Measurements from ENCODE around the gene ARHGAP25.

ARHGAP25 gene

DNA sequence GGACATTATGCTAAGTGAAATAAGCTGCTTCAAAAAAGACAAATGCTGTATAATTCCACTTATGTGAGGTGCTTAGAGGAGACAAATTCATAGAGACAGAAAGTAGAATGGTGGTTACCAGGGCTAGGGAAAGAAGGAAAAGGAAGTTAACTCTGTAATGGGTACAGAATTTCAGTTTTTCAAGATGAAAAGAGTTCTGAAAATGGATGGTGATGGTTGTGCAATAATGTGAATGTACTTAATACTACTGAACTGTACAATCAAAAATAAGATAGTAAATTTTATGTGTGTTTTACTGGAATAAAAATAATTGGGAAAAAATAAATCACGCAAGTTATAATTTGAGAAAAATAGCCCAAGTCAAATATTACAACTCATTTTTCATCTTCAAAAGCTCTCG lies 27.5 kb downstream of the ARHGAP25 start:
- no peak overlapping the region for H3K4me3 ChIP-seq (ENCODE audit: control insufficient read depth, low read depth, low read length)
- DNase-seq (ENCODE audit: low read depth), result no peak
- TF ChIP-seq, protein P1, sequence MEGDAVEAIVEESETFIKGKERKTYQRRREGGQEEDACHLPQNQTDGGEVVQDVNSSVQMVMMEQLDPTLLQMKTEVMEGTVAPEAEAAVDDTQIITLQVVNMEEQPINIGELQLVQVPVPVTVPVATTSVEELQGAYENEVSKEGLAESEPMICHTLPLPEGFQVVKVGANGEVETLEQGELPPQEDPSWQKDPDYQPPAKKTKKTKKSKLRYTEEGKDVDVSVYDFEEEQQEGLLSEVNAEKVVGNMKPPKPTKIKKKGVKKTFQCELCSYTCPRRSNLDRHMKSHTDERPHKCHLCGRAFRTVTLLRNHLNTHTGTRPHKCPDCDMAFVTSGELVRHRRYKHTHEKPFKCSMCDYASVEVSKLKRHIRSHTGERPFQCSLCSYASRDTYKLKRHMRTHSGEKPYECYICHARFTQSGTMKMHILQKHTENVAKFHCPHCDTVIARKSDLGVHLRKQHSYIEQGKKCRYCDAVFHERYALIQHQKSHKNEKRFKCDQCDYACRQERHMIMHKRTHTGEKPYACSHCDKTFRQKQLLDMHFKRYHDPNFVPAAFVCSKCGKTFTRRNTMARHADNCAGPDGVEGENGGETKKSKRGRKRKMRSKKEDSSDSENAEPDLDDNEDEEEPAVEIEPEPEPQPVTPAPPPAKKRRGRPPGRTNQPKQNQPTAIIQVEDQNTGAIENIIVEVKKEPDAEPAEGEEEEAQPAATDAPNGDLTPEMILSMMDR (conservative IDR thresholded peaks at IDR 0.05; ENCODE audit: control insufficient read depth, insufficient read depth, low read depth, low read length), result no peak

DNA sequence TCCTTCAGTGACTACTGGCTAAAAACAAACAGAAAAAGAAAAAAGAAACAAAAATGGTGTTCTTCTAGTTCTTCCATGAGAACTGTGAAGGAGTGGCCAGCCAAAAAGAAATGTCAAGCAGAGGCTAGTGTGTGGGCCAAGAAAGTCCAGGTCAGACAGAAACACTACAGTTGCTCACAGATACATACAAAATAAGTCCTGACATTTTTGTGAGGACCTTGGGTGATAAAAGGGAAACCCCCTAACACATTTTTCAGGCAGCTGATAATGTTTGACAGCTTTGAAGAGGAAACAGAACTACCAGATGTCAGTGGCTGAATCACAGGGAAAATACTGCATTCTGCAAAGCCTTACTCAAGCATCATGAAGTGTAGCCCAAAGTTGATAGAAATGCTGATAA lies 28.1 kb downstream of the ARHGAP25 start:
- no peak for DNase-seq (ENCODE audit: low read depth)
- TF ChIP-seq, protein P1 (conservative IDR thresholded peaks at IDR 0.05; ENCODE audit: control insufficient read depth, insufficient read depth, low read depth, low read length), result no peak
- no peak overlapping the region for H3K4me3 ChIP-seq (ENCODE audit: control insufficient read depth, low read depth, low read length)

DNA sequence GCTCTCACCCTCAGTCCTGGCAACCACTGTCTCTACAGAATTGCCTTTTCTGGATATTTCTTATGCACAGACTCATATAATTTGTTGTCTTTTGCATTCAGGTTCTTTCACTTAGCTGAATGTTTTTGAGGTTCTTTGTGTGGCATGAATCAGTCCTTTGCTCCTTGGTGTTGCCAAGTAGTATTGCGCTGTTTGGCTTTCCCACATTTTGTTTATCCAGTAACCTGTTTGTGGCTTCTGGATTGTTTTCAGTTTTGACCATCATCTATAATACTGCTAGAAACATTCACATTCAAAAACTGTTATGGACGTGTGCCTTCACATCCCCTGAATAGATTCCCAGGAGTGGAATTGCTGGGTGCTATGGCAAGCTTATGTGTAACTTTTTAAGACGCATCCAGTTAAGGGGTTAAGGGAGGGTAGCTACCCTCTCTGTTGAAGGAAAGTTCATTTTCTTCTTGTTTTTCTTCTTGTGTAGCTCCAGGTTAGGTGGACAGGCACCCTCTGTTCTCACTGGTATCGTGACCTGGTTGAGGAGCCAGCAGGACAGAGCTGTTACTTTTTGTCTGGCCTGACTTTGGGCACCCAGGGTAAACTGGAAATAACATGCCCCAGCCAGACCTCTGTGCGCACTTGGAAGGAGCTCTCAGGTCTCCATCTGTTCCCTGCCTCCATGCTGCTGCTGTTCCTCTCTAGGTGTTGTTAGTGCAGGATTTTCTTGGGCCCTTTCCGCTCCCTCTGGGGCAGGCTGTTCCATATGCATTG lies 29.6 kb downstream of the ARHGAP25 start:
- TF ChIP-seq, protein P1 (conservative IDR thresholded peaks at IDR 0.05; ENCODE audit: control insufficient read depth, insufficient read depth, low read depth, low read length), result no peak
- H3K4me3 ChIP-seq (ENCODE audit: control insufficient read depth, low read depth, low read length), result no peak overlapping the region
- peak; percentile 15 for DNase-seq (ENCODE audit: low read depth)

DNA sequence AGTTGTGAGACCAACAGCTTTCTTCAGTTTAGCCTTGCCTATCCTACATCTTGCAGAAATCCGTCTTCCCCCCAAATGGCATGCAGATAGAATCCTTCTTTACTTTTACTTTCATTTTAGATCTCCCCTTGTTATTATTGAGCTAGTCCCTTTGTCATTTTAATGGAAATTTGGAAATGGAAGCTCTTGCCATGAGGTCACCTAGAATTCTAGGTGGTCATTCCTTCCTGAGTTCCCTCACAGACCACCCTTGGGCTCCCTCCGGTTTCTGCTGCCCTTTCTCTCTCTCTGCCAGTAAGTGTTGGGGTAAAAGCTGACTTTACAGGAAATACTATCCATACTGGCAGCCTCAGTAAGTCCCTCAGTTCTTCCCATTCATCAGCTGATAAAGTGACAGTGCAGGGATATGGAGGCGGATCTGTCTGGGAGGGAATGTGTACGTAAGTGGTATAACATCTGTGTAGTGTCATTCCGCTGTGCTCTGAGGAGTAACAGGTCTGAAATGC lies 30.2 kb downstream of the ARHGAP25 start:
- no peak for DNase-seq (ENCODE audit: low read depth)
- H3K4me3 ChIP-seq (ENCODE audit: control insufficient read depth, low read depth, low read length), result no peak overlapping the region
- TF ChIP-seq, protein P1 (conservative IDR thresholded peaks at IDR 0.05; ENCODE audit: control insufficient read depth, insufficient read depth, low read depth, low read length), result no peak

DNA sequence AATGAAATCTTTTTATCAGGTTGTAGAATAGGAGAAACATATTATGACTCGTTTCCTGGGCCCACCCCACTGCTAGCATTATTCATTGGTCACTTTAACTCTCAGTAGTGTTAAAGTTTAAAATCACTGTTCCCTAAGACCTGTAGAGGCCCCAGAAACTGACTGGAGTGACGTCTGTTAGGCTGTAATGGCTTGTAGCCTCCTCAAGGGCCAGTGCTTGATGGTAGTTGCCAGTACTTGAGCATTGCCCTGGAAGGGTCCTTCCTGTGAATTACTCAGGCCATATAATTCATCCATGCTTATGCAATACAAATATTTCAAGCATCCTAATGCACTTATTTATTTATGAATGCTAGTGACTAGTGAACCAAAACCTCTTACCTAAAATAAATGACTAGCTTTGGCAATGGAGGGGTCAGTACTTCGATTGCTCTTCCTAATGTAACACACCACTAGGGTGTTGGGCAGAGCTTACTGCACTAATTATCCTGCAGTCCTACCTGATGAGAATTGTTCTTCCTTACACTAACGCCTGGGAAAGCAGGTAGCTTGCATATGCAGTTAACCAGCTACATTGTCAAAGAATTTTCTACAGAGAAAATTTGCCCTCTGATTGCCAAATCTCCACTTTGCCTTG lies 31.2 kb downstream of the ARHGAP25 start:
- TF ChIP-seq, protein P1 (conservative IDR thresholded peaks at IDR 0.05; ENCODE audit: control insufficient read depth, insufficient read depth, low read depth, low read length), result no peak
- H3K4me3 ChIP-seq (ENCODE audit: control insufficient read depth, low read depth, low read length), result no peak overlapping the region
- DNase-seq (ENCODE audit: low read depth), result peak; percentile 26

- H3K4me3 ChIP-seq (ENCODE audit: control insufficient read depth, low read depth, low read length), result no peak overlapping the region
- TF ChIP-seq, protein P1 (conservative IDR thresholded peaks at IDR 0.05; ENCODE audit: control insufficient read depth, insufficient read depth, low read depth, low read length), result no peak
- no peak for DNase-seq (ENCODE audit: low read depth)
Observed at GRCh38 chr2:68766376-68766845, 31.8 kb downstream of the ARHGAP25 start.

All from fibroblast of mammary gland (primary cell).